ENCODE data around the gene TBCE. TPM values are rescaled to one million over a fixed set of nuclear protein-coding genes. Genes with fewer than 3 reads are reported as not detected.

TBCE gene
- total RNA-seq, 2 experiments from 2014 or later, result 7.0 to 8.4 TPM

GRCh38 chr1:235401251-235401650 is 34.0 kb downstream of the TBCE start:
- H3K27ac Mint-ChIP-seq, result no peak overlapping the region
- Histone ChIP-seq H3K4me3 (ENCODE audit: low read length) (no peak overlapping the region), H3K4me1 (ENCODE audit: insufficient read depth, low read length) (no peaks in the 10 kb centered on the region), H3K36me3 (ENCODE audit: insufficient read depth, low read length) (peaks cover 19% of the 10 kb centered on the region), H3K27ac (ENCODE audit: low read depth in 1 of 2, low read length in 2 of 2) (no peak overlapping the region), H3K27me3 (ENCODE audit: control insufficient read depth in 1 of 2, insufficient read depth in 2 of 2, low read length in 2 of 2) (no peaks in the 10 kb centered on the region), H3K9me3 (ENCODE audit: control insufficient read depth in 1 of 2, insufficient read depth in 1 of 2, low read length in 2 of 2) (no peaks in the 10 kb centered on the region)
- intact Hi-C loops (cut with DNase I, micrococcal nuclease), result no loop called here
- peaks cover 15% of the 10 kb centered on the region for H3K4me1 Mint-ChIP-seq (ENCODE audit: low read depth)
- TF ChIP-seq CTCF (IDR thresholded peaks at IDR 0.05), result no peak
- POLR2A ChIA-PET, result no interaction called here
- DNase-seq, result no peak
- CTCF ChIA-PET, result no interaction called here
- peaks cover 16% of the 10 kb centered on the region for H3K36me3 Mint-ChIP-seq (ENCODE audit: low read depth)
- H3K4me3 Mint-ChIP-seq, result no peak overlapping the region
- no peaks in the 10 kb centered on the region for H3K9me3 Mint-ChIP-seq
- no peak for ATAC-seq (ENCODE audit: poor library complexity)
- no peaks in the 10 kb centered on the region for H3K27me3 Mint-ChIP-seq

- Histone ChIP-seq H3K4me3 (ENCODE audit: low read length) (no peak overlapping the region), H3K4me1 (ENCODE audit: insufficient read depth, low read length) (no peaks in the 10 kb centered on the region), H3K27ac (ENCODE audit: low read depth in 1 of 2, low read length in 2 of 2) (no peak overlapping the region), H3K9me3 (ENCODE audit: control insufficient read depth in 1 of 2, insufficient read depth in 1 of 2, low read length in 2 of 2) (no peaks in the 10 kb centered on the region), H3K27me3 (ENCODE audit: control insufficient read depth in 1 of 2, insufficient read depth in 2 of 2, low read length in 2 of 2) (no peaks in the 10 kb centered on the region), H3K36me3 (ENCODE audit: insufficient read depth, low read length) (peaks cover 19% of the 10 kb centered on the region)
- POLR2A ChIA-PET, result no interaction called here
- intact Hi-C loops (cut with DNase I, micrococcal nuclease), result no loop called here
- Mint-ChIP-seq H3K9me3 (no peaks in the 10 kb centered on the region), H3K27ac (no peak overlapping the region), H3K27me3 (no peaks in the 10 kb centered on the region), H3K36me3 (ENCODE audit: low read depth) (peaks cover 16% of the 10 kb centered on the region), H3K4me3 (no peak overlapping the region), H3K4me1 (ENCODE audit: low read depth) (peaks cover 13% of the 10 kb centered on the region)
- ATAC-seq (ENCODE audit: poor library complexity) (no peak), DNase-seq (no peak)
- no peak for TF ChIP-seq CTCF (IDR thresholded peaks at IDR 0.05)
- CTCF ChIA-PET, result interaction anchor here (0.5 to 0.9 kb wide), 3 partner anchors 8 to 69 kb away, joined by 3 read pairs; no protein-coding TSS in a partner anchor
These were observed 35.4 kb downstream of the TBCE start for GRCh38 chr1:235402457-235403200.

GRCh38 chr1:235403593-235403992 is 36.4 kb downstream of the TBCE start:
- Histone ChIP-seq H3K36me3 (ENCODE audit: insufficient read depth, low read length) (peaks cover 19% of the 10 kb centered on the region), H3K9me3 (ENCODE audit: control insufficient read depth in 1 of 2, insufficient read depth in 1 of 2, low read length in 2 of 2) (no peaks in the 10 kb centered on the region), H3K4me1 (ENCODE audit: insufficient read depth, low read length) (no peaks in the 10 kb centered on the region), H3K27ac (ENCODE audit: low read depth in 1 of 2, low read length in 2 of 2) (no peak overlapping the region), H3K27me3 (ENCODE audit: control insufficient read depth in 1 of 2, insufficient read depth in 2 of 2, low read length in 2 of 2) (no peaks in the 10 kb centered on the region), H3K4me3 (ENCODE audit: low read length) (no peak overlapping the region)
- no peak overlapping the region for H3K27ac Mint-ChIP-seq
- peaks cover 16% of the 10 kb centered on the region for H3K36me3 Mint-ChIP-seq (ENCODE audit: low read depth)
- POLR2A ChIA-PET, result no interaction called here
- H3K27me3 Mint-ChIP-seq, result no peaks in the 10 kb centered on the region
- H3K4me3 Mint-ChIP-seq, result no peak overlapping the region
- H3K4me1 Mint-ChIP-seq (ENCODE audit: low read depth), result peaks cover 10% of the 10 kb centered on the region
- DNase-seq (no peak), ATAC-seq (ENCODE audit: poor library complexity) (no peak)
- no peaks in the 10 kb centered on the region for H3K9me3 Mint-ChIP-seq
- intact Hi-C loops (cut with DNase I, micrococcal nuclease), result no loop called here
- TF ChIP-seq CTCF (IDR thresholded peaks at IDR 0.05), result no peak
- CTCF ChIA-PET, result interaction anchor here (0.9 to 1.1 kb wide), 2 partner anchors 9 to 12 kb away, joined by 3 read pairs; no protein-coding TSS in a partner anchor
